ENCODE measurements around the gene PIP4K2B. TPM values are rescaled to one million over a fixed set of nuclear protein-coding genes. Genes with fewer than 3 reads are reported as not detected.

Gene PIP4K2B
- total and polyA plus RNA-seq, 2 experiments from 2014 or later = 11.1 to 39.3 TPM

GRCh38 chr17:38773258-38773657 lies 26.1 kb downstream of the PIP4K2B start:
- Histone ChIP-seq H3K27me3 (no peaks in the 10 kb centered on the region), H3K9me3 (ENCODE audit: low read depth) (no peaks in the 10 kb centered on the region), H4K20me1 (ENCODE audit: insufficient read depth, poor library complexity, severe bottlenecking) (no peaks in the 10 kb centered on the region), H3K79me2 (no peaks in the 10 kb centered on the region), H3K36me3 (replicated peaks; ENCODE audit: insufficient read depth, low read depth) (no peaks in the 10 kb centered on the region), H2AFZ (no peak overlapping the region), H3K4me3 (no peak overlapping the region), H3K9me2 (replicated peaks; ENCODE audit: insufficient read depth) (no peaks in the 10 kb centered on the region), H3K4me2 (no peak overlapping the region), H3K4me1 (ENCODE audit: insufficient read depth) (no peaks in the 10 kb centered on the region), H3K27ac (no peak overlapping the region)
- DNase-seq (ENCODE audit: low spot score) = no peak
- TF ChIP-seq EZH2phosphoT487 (IDR thresholded peaks at IDR 0.05; ENCODE audit: low read depth, severe bottlenecking, unreplicated experiment) = no peak
- no peak for TF ChIP-seq EZH2 (IDR thresholded peaks at IDR 0.05; ENCODE audit: borderline replicate concordance)
- TF ChIP-seq CTCF (IDR thresholded peaks at IDR 0.05; ENCODE audit: poor library complexity) = no peak

- H3K4me2 ChIP-seq = no peak overlapping the region
- no peaks in the 10 kb centered on the region for H3K4me1 ChIP-seq (ENCODE audit: insufficient read depth)
- no peak overlapping the region for H2AFZ ChIP-seq
- no peak overlapping the region for H3K27ac ChIP-seq
- no peaks in the 10 kb centered on the region for H3K27me3 ChIP-seq
- WGBS (ENCODE audit: low lambda C conversion rate, missing lambda C conversion rate) = 84% methylated on average over 6 of the region's 6 CpGs
- no peaks in the 10 kb centered on the region for H3K36me3 ChIP-seq (replicated peaks; ENCODE audit: insufficient read depth, low read depth)
- H3K9me2 ChIP-seq (replicated peaks; ENCODE audit: insufficient read depth) = no peaks in the 10 kb centered on the region
- H3K79me2 ChIP-seq = no peaks in the 10 kb centered on the region
- H4K20me1 ChIP-seq (ENCODE audit: insufficient read depth, poor library complexity, severe bottlenecking) = no peaks in the 10 kb centered on the region
- no peak overlapping the region for H3K4me3 ChIP-seq
- no peaks in the 10 kb centered on the region for H3K9me3 ChIP-seq (ENCODE audit: low read depth)
- no peak for DNase-seq (ENCODE audit: low spot score)
- TF ChIP-seq CTCF (IDR thresholded peaks at IDR 0.05; ENCODE audit: poor library complexity) (no peak), EZH2 (IDR thresholded peaks at IDR 0.05; ENCODE audit: borderline replicate concordance) (no peak), EZH2phosphoT487 (IDR thresholded peaks at IDR 0.05; ENCODE audit: low read depth, severe bottlenecking, unreplicated experiment) (no peak)
Observed at GRCh38 chr17:38768417-38768816, 30.9 kb downstream of the PIP4K2B start.

- Histone ChIP-seq H3K9me2 (replicated peaks; ENCODE audit: insufficient read depth) (no peaks in the 10 kb centered on the region), H4K20me1 (ENCODE audit: insufficient read depth, poor library complexity, severe bottlenecking) (no peaks in the 10 kb centered on the region), H3K27me3 (no peaks in the 10 kb centered on the region), H3K36me3 (replicated peaks; ENCODE audit: insufficient read depth, low read depth) (no peaks in the 10 kb centered on the region), H3K4me1 (ENCODE audit: insufficient read depth) (no peaks in the 10 kb centered on the region), H3K9me3 (ENCODE audit: low read depth) (no peaks in the 10 kb centered on the region), H3K27ac (no peak overlapping the region), H2AFZ (no peak overlapping the region), H3K79me2 (no peaks in the 10 kb centered on the region), H3K4me2 (no peak overlapping the region), H3K4me3 (no peak overlapping the region)
- TF ChIP-seq CTCF (IDR thresholded peaks at IDR 0.05; ENCODE audit: poor library complexity) (no peak), EZH2phosphoT487 (IDR thresholded peaks at IDR 0.05; ENCODE audit: low read depth, severe bottlenecking, unreplicated experiment) (no peak), EZH2 (IDR thresholded peaks at IDR 0.05; ENCODE audit: borderline replicate concordance) (no peak)
- DNase-seq (ENCODE audit: low spot score) = no peak
- 94% methylated on average over 5 of the region's 5 CpGs for WGBS (ENCODE audit: low lambda C conversion rate, missing lambda C conversion rate)
Observed at GRCh38 chr17:38766341-38766740, 33.0 kb downstream of the PIP4K2B start.

GRCh38 chr17:38762231-38762630 lies 37.1 kb downstream of the PIP4K2B start:
- H3K4me3 ChIP-seq = no peak overlapping the region
- no peak for TF ChIP-seq EZH2phosphoT487 (IDR thresholded peaks at IDR 0.05; ENCODE audit: low read depth, severe bottlenecking, unreplicated experiment)
- 98% methylated on average over 3 of the region's 3 CpGs for WGBS (ENCODE audit: low lambda C conversion rate, missing lambda C conversion rate)

More at GRCh38 chr17:38762231-38762630, 37.1 kb downstream of the PIP4K2B start:
- Histone ChIP-seq H3K79me2 (peaks cover under 1% of the 10 kb centered on the region), H3K9me3 (ENCODE audit: low read depth) (no peaks in the 10 kb centered on the region), H3K36me3 (replicated peaks; ENCODE audit: insufficient read depth, low read depth) (no peaks in the 10 kb centered on the region), H3K4me2 (no peak overlapping the region), H2AFZ (no peak overlapping the region), H3K4me1 (ENCODE audit: insufficient read depth) (no peaks in the 10 kb centered on the region), H3K27ac (no peak overlapping the region), H4K20me1 (ENCODE audit: insufficient read depth, poor library complexity, severe bottlenecking) (no peaks in the 10 kb centered on the region), H3K27me3 (no peaks in the 10 kb centered on the region), H3K9me2 (replicated peaks; ENCODE audit: insufficient read depth) (no peaks in the 10 kb centered on the region)
- no peak for DNase-seq (ENCODE audit: low spot score)
